K562 (cell line): ENCODE data around the gene CRADD. TPM values are rescaled to one million over a fixed set of nuclear protein-coding genes. Genes with fewer than 3 reads are reported as not detected.

Source experiments
- ATAC-seq: fragments of 200-7000 bp; cut with Tn5 transposase; 3 replicates; pipeline ENCODE4 v1.9.1; 2020; ENCODE audit warnings: moderate library complexity
- BruUV-seq: library from RNA; stranded (reverse); fragments of 400-500 nt; replicated peaks from 2 replicates; lab custom pipeline; 2021; lab: Mats Ljungman, UMichigan
- CTCF ChIA-PET: fragments of 300-600 bp; formaldehyde crosslinking; extraction: SDS; loops from one replicate; lab custom pipeline; 2021; ENCODE audit warnings: low intra/inter-chr PET ratio; lab: Yijun Ruan, JAX
- POLR2A ChIA-PET: fragments of 300-600, 350-650 bp; sonication (Branson Sonifier 250); formaldehyde crosslinking; extraction: SDS; loops from one replicate; lab custom pipeline; 2021; ENCODE audit warnings: antibody characterized with exemption, inconsistent platforms; lab: Yijun Ruan, JAX
- DNase-seq, 4 experiments: peaks; one replicate each; pipeline versions ENCODE4 v3.0.0 to v3.0.0-alpha.2; 2011 to 2018; ENCODE audit warnings: low spot score in 3 of 4, mixed read lengths in 3 of 4; ENCODE audit errors: extremely low read depth in 1 of 4
- FAIRE-seq: peaks from 2 replicates; lab custom pipeline; 2011; peaks lifted over from hg19 to GRCh38; lab: Jason Lieb, UNC
- H2AFZ ChIP-seq: 2 replicates; pipeline ENCODE4 v1.6.0; 2011; ENCODE audit warnings: low read depth, low read length, control low read depth, inconsistent platforms
- H3K27ac ChIP-seq: fragments of 200-600 bp; 3 replicates; pipeline ENCODE4 v1.8.0; 2011; ENCODE audit warnings: low read depth, mild to moderate bottlenecking, control low read depth, inconsistent platforms, low read length, moderate library complexity, mixed read lengths; ENCODE audit errors: extremely low read depth
- H3K27me3 ChIP-seq, 2 experiments: fragments of 300-600 bp in 1 of 2; 2 replicates in 1 of 2; 3 replicates in 1 of 2; pipeline versions ENCODE4 v1.6.0 to v1.8.0; 2011; ENCODE audit warnings: inconsistent platforms in 2 of 2, low read length in 2 of 2, mild to moderate bottlenecking in 1 of 2, mixed read lengths in 1 of 2, moderate library complexity in 1 of 2; ENCODE audit not compliant: control insufficient read depth in 2 of 2, insufficient read depth in 2 of 2
- H3K36me3 ChIP-seq: fragments of 300-600 bp; 3 replicates; pipeline ENCODE4 v1.8.0; 2011; ENCODE audit warnings: mild to moderate bottlenecking, low read length, inconsistent platforms; ENCODE audit not compliant: control insufficient read depth, insufficient read depth
- H3K4me1 ChIP-seq, 2 experiments: fragments of 200-600 bp in 1 of 2; replicated peaks in 1 of 2; 2 replicates in 1 of 2; 3 replicates in 1 of 2; pipeline versions ENCODE4 v1.5.1 to v1.8.0; 2011; ENCODE audit warnings: inconsistent platforms in 2 of 2, low read length in 2 of 2, mild to moderate bottlenecking in 1 of 2, mixed read lengths in 1 of 2, moderate library complexity in 1 of 2; ENCODE audit not compliant: control insufficient read depth in 2 of 2, insufficient read depth in 2 of 2
- H3K4me2 ChIP-seq: 2 replicates; pipeline ENCODE4 v1.6.1; 2011; ENCODE audit warnings: low read length, control low read depth, inconsistent platforms, mixed read lengths; ENCODE audit not compliant: insufficient read depth
- H3K4me3 ChIP-seq: fragments of 200-600 bp; sonication (generic), shearing (Covaris generic); 2 replicates; pipeline ENCODE4 v1.5.1; 2016; ENCODE audit warnings: control low read depth, inconsistent platforms
- H3K79me2 ChIP-seq: fragments of 200-600 bp; 3 replicates; pipeline ENCODE4 v1.8.0; 2011; ENCODE audit warnings: low read length, inconsistent platforms; ENCODE audit not compliant: control insufficient read depth, insufficient read depth
- H3K9ac ChIP-seq, 2 experiments: 2 replicates each; pipeline versions ENCODE4 v1.6.0 to v1.6.1; 2011; ENCODE audit warnings: low read depth in 2 of 2, low read length in 2 of 2, control low read depth in 1 of 2, inconsistent platforms in 1 of 2, mild to moderate bottlenecking in 1 of 2, mixed read lengths in 1 of 2; ENCODE audit not compliant: insufficient read depth in 1 of 2
- H3K9me1 ChIP-seq: one replicate; pipeline ENCODE4 v1.6.0; 2011; ENCODE audit warnings: inconsistent platforms, mild to moderate bottlenecking, low read length, moderate library complexity; ENCODE audit not compliant: control insufficient read depth, insufficient read depth
- H3K9me3 ChIP-seq: replicated peaks from 2 replicates; pipeline ENCODE4 v1.5.1; 2011; ENCODE audit warnings: low read depth, low read length, inconsistent platforms; ENCODE audit not compliant: control insufficient read depth, insufficient read depth
- H4K20me1 ChIP-seq: replicated peaks from 2 replicates; pipeline ENCODE4 v1.6.1; 2011; ENCODE audit warnings: low read length, inconsistent platforms, mixed read lengths; ENCODE audit not compliant: control insufficient read depth, insufficient read depth
- CHCHD3 ChIP-seq: fragments of 250-450 bp; sonication (Bioruptor Pico); IDR thresholded peaks from 2 replicates; pipeline ENCODE4 v2.1.2; 2022; ENCODE audit warnings: mild to moderate bottlenecking
- CTBP1 ChIP-seq: fragments of 450-650 bp; IDR thresholded peaks from 2 replicates; pipeline ENCODE4 v1.6.1; 2016; ENCODE audit warnings: borderline replicate concordance
- FOXJ3 ChIP-seq: sonication (generic); formaldehyde crosslinking; IDR thresholded peaks from 2 replicates; pipeline ENCODE4 v1.4.0; 2020; ENCODE audit warnings: mild to moderate bottlenecking, missing genetic modification reagents
- FOXM1 ChIP-seq, 2 experiments: fragments of 450-650 bp in 1 of 2; sonication (generic) in 1 of 2; formaldehyde crosslinking in 1 of 2; IDR thresholded peaks; 2 replicates each; pipeline versions ENCODE4 v1.6.1 to v1.9.0; 2017 to 2022; ENCODE audit warnings: low read depth in 2 of 2, mild to moderate bottlenecking in 2 of 2, missing genetic modification reagents in 1 of 2, moderate library complexity in 1 of 2
- GABPB1 ChIP-seq: sonication (generic); formaldehyde crosslinking; IDR thresholded peaks from 2 replicates; pipeline ENCODE4 v1.8.0; 2022; ENCODE audit warnings: mild to moderate bottlenecking, missing genetic modification reagents
- HDGF ChIP-seq: fragments of 450-650 bp; IDR thresholded peaks from 2 replicates; pipeline ENCODE4 v1.6.1; 2016
- KLF10 ChIP-seq: fragments of 250-450 bp; sonication (Bioruptor Pico); IDR thresholded peaks from 2 replicates; pipeline ENCODE4 v1.6.1; 2021; ENCODE audit warnings: matching md5 sums
- NCOA1 ChIP-seq: fragments of 450-650 bp; IDR thresholded peaks from 2 replicates; pipeline ENCODE4 v1.6.1; 2016; ENCODE audit warnings: low read depth
- SRF ChIP-seq, 2 experiments: fragments of 250-450, 450-650 bp in 1 of 2; sonication (Bioruptor Pico) in 1 of 2; sonication (generic) in 1 of 2; formaldehyde crosslinking; IDR thresholded peaks; 2 replicates each; pipeline versions ENCODE4 v1.5.0 to v1.5.1; 2020 to 2022; ENCODE audit warnings: mild to moderate bottlenecking in 1 of 2, missing genetic modification reagents in 1 of 2
- TBP ChIP-seq: optimal IDR thresholded peaks from 2 replicates; pipeline ENCODE3; 2011; ENCODE audit warnings: low read depth, low read length, improper control_type of control experiment
- TCF15 ChIP-seq: fragments of 250-450 bp; sonication (Bioruptor Pico); IDR thresholded peaks from 2 replicates; pipeline ENCODE4 v1.8.0; 2022; ENCODE audit warnings: moderate library complexity, mild to moderate bottlenecking, inconsistent platforms
- ZBTB43 ChIP-seq: sonication (generic); formaldehyde crosslinking; IDR thresholded peaks from 2 replicates; pipeline ENCODE4 v1.8.0; 2023; ENCODE audit warnings: mild to moderate bottlenecking, missing genetic modification reagents
- ZFPM2 ChIP-seq: fragments of 250-450 bp; sonication (Bioruptor Pico); IDR thresholded peaks from 2 replicates; pipeline ENCODE4 v1.5.1; 2022; ENCODE audit warnings: mild to moderate bottlenecking
- ZNF134 ChIP-seq: fragments of 250-450 bp; sonication (Bioruptor Pico); conservative IDR thresholded peaks from 2 replicates; pipeline ENCODE4 v1.4.0; 2020
- ZNF584 ChIP-seq: fragments of 200-800 bp; sonication (Bioruptor generic); IDR thresholded peaks from 2 replicates; pipeline ENCODE4 v1.6.1; 2016; ENCODE audit warnings: low read depth, mild to moderate bottlenecking, missing genetic modification characterization, missing compliant biosample characterization
- ZNF77 ChIP-seq: fragments of 250-450 bp; sonication (Bioruptor Pico); IDR thresholded peaks from 2 replicates; pipeline ENCODE4 v1.5.0; 2020
- WGBS: fragments of 100-300 bp; shearing (Covaris generic); methylation state at CpG from one replicate; pipeline ENCODE4 v1.1.6; 2016; ENCODE audit warnings: low coverage, mixed read lengths; ENCODE audit not compliant: insufficient coverage; ENCODE audit errors: missing lambda C conversion rate; 5-methylcytosine and 5-hydroxymethylcytosine counted together
- in situ Hi-C: fragments of 300-500 bp; cut with MboI; formaldehyde crosslinking; loops from 4 replicates; pipeline ENCODE4 v1.15.0; 2018; ENCODE audit warnings: inconsistent platforms, mixed read lengths
- intact Hi-C: fragments of 100-400 bp; cut with micrococcal nuclease; formaldehyde crosslinking; loops from 2 replicates; pipeline ENCODE4 v1.14.2; 2022
- polyA plus RNA-seq, 8 experiments: library from polyadenylated mRNA; depleted of rRNA in 4 of 8; stranded (reverse) in 5 of 8; unstranded in 3 of 8; fragments of >200 nt; fragmentation: Nextera tagmentation in 2 of 8; fragmentation: Illumina TruSeq in 1 of 8; extraction: Ambion mirVana in 2 of 8; extraction: Trizol in 1 of 8; gene quantifications; 2 replicates each; pipeline versions ENCODE4 v1.2.1 to v1.2.3, GENCODE V29; 2011 to 2014; ENCODE audit warnings: inconsistent platforms in 1 of 8, missing spikeins in 1 of 8
- total RNA-seq, 7 experiments: library from RNA; depleted of rRNA in 6 of 7; stranded (reverse); fragments of >200 nt in 6 of 7; fragmentation: Illumina TruSeq in 2 of 7; extraction: Trizol in 2 of 7; gene quantifications; 2 replicates each; pipeline versions ENCODE4 v1.2.1 to v1.2.3, GENCODE V29; 2011 to 2021; ENCODE audit warnings: low replicate concordance in 1 of 7
- TF ChIP-seq, protein P1 (sequence below): fragments of 450-650 bp; formaldehyde crosslinking; IDR thresholded peaks from 2 replicates; pipeline ENCODE4 v1.4.0; 2022; ENCODE audit warnings: missing genetic modification characterization

The CRADD gene
- total and polyA plus RNA-seq, 9 of the 15 experiments (the other 6 are each of a cell fraction or from before 2014, with no cell fraction given): 20.5 to 41.1 (median 25.9) TPM

DNA sequence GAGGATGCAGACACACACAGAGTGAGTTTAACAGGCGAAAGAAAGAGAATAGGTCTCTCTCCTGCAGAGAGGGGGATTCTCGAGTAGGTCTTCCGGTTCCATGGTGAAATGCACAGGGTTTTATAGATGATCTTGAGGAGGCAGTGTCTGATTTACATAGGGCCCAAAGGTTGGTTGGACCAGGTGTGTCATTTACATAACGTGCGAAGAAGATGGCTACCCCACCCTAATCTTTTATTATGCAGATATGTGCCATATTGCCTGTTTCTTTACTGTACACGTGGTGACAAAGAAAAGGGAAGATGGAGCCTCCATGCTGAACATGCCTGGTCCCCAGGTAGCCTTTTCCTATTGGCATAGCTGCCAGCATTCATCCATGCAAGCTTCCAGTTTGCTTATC, 219.8 kb downstream of the CRADD start:
- no peak for FAIRE-seq
- no peaks in the 10 kb centered on the region for H3K9me1 ChIP-seq
- in situ Hi-C loops (no loop called here), intact Hi-C loops (loop anchor here (5.0 kb wide), 1 partner anchor 80 kb away; no protein-coding TSS in a partner anchor)
- H3K9me3 ChIP-seq: no peaks in the 10 kb centered on the region
- H3K36me3 ChIP-seq: no peaks in the 10 kb centered on the region
- ATAC-seq: no peak
- no peaks in the 10 kb centered on the region for H3K27me3 ChIP-seq
- H3K4me3 ChIP-seq: no peak overlapping the region
- H3K4me2 ChIP-seq: no peak overlapping the region
- H2AFZ ChIP-seq: peak overlapping the region; percentile 30; the same call in 1 of the 2 replicates
- no peaks in the 10 kb centered on the region for H4K20me1 ChIP-seq
- POLR2A ChIA-PET: interaction anchor here (0.9 kb wide), 1 partner anchor 8 kb away, joined by 3 read pairs; no protein-coding TSS in a partner anchor
- DNase-seq: no peak
- CTCF ChIA-PET: no interaction called here
- WGBS: 78% methylated on average over 6 of the region's 6 CpGs
- BruUV-seq: no TSS peak
- H3K79me2 ChIP-seq: no peaks in the 10 kb centered on the region
- H3K27ac ChIP-seq: no peak overlapping the region
- H3K4me1 ChIP-seq: peaks cover 10 to 12% of the 10 kb centered on the region in 2 experiments; a peak in 4 of 5 replicates
- no peak overlapping the region for H3K9ac ChIP-seq
- TF ChIP-seq ZFPM2 (CRISPR knock-in tag): no peak
- no peak for TF ChIP-seq NCOA1
- no peak for TF ChIP-seq FOXM1 (IDR thresholded peaks at IDR 0.05; ENCODE audit: low read depth)
- TF ChIP-seq FOXM1 (CRISPR knock-in tag; IDR thresholded peaks at IDR 0.05; ENCODE audit: low read depth): no peak
- TF ChIP-seq GABPB1 (CRISPR knock-in tag): no peak
- no peak for TF ChIP-seq CHCHD3
- no peak for TF ChIP-seq ZNF77 (CRISPR knock-in tag)
- TF ChIP-seq ZNF584 (CRISPR knock-in tag): no peak
- TF ChIP-seq TBP: no peak
- TF ChIP-seq ZBTB43 (CRISPR knock-in tag): no peak
- TF ChIP-seq, protein P1, sequence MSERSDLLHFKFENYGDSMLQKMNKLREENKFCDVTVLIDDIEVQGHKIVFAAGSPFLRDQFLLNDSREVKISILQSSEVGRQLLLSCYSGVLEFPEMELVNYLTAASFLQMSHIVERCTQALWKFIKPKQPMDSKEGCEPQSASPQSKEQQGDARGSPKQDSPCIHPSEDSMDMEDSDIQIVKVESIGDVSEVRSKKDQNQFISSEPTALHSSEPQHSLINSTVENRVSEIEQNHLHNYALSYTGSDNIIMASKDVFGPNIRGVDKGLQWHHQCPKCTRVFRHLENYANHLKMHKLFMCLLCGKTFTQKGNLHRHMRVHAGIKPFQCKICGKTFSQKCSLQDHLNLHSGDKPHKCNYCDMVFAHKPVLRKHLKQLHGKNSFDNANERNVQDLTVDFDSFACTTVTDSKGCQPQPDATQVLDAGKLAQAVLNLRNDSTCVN: no peak
- no peak for TF ChIP-seq ZNF134
- no peak for TF ChIP-seq FOXJ3 (CRISPR knock-in tag)
- no peak for TF ChIP-seq KLF10 (CRISPR knock-in tag)
- no peak for TF ChIP-seq HDGF
- TF ChIP-seq SRF (CRISPR knock-in tag; IDR thresholded peaks at IDR 0.05): no peak
- no peak for TF ChIP-seq CTBP1
- TF ChIP-seq TCF15 (CRISPR knock-in tag): no peak
